ENCODE results near the gene TNS3.

TNS3 gene

DNA sequence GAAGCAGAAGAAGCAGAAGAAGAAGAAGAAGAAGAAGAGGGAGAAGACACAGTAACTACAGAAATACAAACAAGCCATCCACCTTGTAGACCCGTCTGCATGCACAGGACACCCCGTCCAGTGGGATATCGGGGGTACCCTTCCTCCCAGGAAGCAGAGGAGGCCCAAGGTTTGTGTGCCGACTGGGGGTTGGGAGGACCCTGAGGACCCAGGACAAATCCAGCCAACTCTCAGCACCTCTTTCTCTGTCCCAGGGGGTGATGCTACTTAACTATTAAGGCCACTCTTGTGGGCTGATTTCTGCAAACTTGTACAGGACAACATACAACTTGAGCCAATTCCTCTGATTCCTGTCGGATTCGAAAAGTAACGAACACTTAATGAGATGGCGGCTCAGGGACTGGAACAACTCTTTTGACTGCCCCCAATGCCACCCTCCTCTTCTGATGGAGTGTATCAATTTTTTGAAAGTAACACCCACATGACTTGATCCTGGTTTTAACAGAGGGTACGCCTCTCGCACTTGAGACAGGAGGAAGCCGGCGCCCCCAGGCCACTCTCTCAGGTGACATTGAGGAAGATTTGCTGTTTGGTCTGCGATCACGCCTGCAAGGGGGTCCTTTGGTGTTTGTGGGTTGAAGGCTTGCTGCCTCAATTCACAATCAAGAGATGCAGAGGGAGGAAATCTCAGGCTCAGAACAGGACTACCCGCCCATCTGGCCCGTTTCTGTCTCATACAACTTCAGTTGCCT lies 192.6 kb downstream of the TNS3 start:
- Histone ChIP-seq H3K4me1 (ENCODE audit: insufficient read depth, low read length) (no peaks in the 10 kb centered on the region), H3K9ac (ENCODE audit: low read depth, low read length) (no peak overlapping the region), H3K9me3 (ENCODE audit: control insufficient read depth, insufficient read depth, low read length) (no peaks in the 10 kb centered on the region), H3K36me3 (ENCODE audit: insufficient read depth, low read length) (no peaks in the 10 kb centered on the region)

DNA sequence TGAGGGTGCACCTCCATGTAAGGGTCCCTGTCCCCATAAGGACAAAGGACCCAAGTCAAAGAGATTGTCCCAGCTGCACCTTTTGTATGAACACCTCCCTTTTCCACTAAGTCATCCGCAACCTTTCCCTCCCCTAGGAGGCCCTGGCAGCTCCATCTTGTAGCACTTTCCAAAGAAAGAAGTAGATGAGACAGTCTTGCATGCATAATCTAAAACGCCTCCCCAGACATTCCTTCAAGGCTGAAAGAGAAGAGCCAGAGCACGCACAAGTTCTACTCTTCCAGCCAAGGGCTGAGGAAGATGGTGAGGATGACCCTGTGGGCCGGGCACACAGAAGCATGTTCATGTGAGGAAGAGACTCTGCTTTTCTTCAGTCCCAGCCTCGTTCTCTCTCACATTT lies 194.4 kb downstream of the TNS3 start:
- Histone ChIP-seq H3K9ac (ENCODE audit: low read depth, low read length) (no peak overlapping the region), H3K9me3 (ENCODE audit: control insufficient read depth, insufficient read depth, low read length) (no peaks in the 10 kb centered on the region), H3K4me1 (ENCODE audit: insufficient read depth, low read length) (no peaks in the 10 kb centered on the region), H3K36me3 (ENCODE audit: insufficient read depth, low read length) (no peaks in the 10 kb centered on the region)

GRCh38 chr7:47386273-47386835 lies 195.6 kb downstream of the TNS3 start:
- Histone ChIP-seq H3K36me3 (ENCODE audit: insufficient read depth, low read length) (0 out of 2 replicates have a peak, but pooled peaks cover 2% of the 10 kb centered on the region), H3K9me3 (ENCODE audit: control insufficient read depth, insufficient read depth, low read length) (no peaks in the 10 kb centered on the region), H3K4me1 (ENCODE audit: insufficient read depth, low read length) (0 out of 2 replicates have a peak, but pooled peaks cover 2% of the 10 kb centered on the region), H3K9ac (ENCODE audit: low read depth, low read length) (no peak overlapping the region)

- H3K9me3 ChIP-seq (ENCODE audit: control insufficient read depth, insufficient read depth, low read length): no peaks in the 10 kb centered on the region
- no peak overlapping the region for H3K9ac ChIP-seq (ENCODE audit: low read depth, low read length)
- H3K4me1 ChIP-seq (ENCODE audit: insufficient read depth, low read length): peaks cover 6% of the 10 kb centered on the region; the same call in 1 of the 2 replicates
- 0 out of 2 replicates have a peak, but pooled peaks cover 2% of the 10 kb centered on the region for H3K36me3 ChIP-seq (ENCODE audit: insufficient read depth, low read length)
Observed at GRCh38 chr7:47385536-47386125, 196.3 kb downstream of the TNS3 start.

GRCh38 chr7:47384755-47385535 lies 197.0 kb downstream of the TNS3 start:
- Histone ChIP-seq H3K36me3 (ENCODE audit: insufficient read depth, low read length) (0 out of 2 replicates have a peak, but pooled peaks cover 2% of the 10 kb centered on the region), H3K9me3 (ENCODE audit: control insufficient read depth, insufficient read depth, low read length) (no peaks in the 10 kb centered on the region), H3K4me1 (ENCODE audit: insufficient read depth, low read length) (peaks cover 13% of the 10 kb centered on the region), H3K9ac (ENCODE audit: low read depth, low read length) (no peak overlapping the region)

DNA sequence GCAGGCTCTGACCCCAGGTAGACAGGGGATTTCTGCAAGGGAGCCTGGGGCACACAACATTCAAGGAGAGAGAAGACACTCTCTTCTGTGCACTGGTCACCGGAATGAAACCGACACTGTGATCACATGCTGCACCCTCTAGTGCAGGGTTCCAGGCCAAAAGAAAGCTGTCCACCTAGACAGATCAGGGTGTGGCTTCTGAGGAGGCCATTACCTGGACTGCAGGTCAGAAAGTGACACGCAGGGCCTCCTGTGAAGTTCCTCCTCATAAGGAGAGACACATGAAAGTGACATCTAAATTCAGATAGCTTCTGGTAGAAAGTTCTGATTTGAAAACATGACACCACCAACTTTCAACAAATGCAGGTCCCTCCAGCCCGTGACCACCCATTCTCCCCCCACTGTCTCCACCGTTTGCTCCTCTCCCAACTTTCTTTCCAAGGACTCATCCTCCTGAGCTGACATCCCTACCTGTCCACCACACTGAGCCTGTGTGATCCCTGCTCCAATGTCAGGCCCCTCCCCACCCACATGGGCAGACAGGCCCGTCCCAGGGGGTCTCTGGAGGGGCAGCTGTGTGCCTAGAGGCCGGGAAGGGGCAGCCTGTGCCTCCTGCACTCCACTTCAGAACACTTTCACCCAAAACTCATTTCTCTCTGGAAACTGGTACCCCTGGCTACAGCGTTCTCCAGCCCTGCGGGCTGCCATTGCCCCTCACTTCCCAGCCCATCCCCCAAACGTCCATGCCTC lies 198.0 kb downstream of the TNS3 start:
- Histone ChIP-seq H3K9ac (ENCODE audit: low read depth, low read length) (no peak overlapping the region), H3K4me1 (ENCODE audit: insufficient read depth, low read length) (peaks cover 19% of the 10 kb centered on the region), H3K36me3 (ENCODE audit: insufficient read depth, low read length) (0 out of 2 replicates have a peak, but pooled peaks cover 2% of the 10 kb centered on the region), H3K9me3 (ENCODE audit: control insufficient read depth, insufficient read depth, low read length) (no peaks in the 10 kb centered on the region)

- no peaks in the 10 kb centered on the region for H3K9me3 ChIP-seq (ENCODE audit: control insufficient read depth, insufficient read depth, low read length)
- peaks cover 19% of the 10 kb centered on the region for H3K4me1 ChIP-seq (ENCODE audit: insufficient read depth, low read length)
- no peak overlapping the region for H3K9ac ChIP-seq (ENCODE audit: low read depth, low read length)
- 0 out of 2 replicates have a peak, but pooled peaks cover 2% of the 10 kb centered on the region for H3K36me3 ChIP-seq (ENCODE audit: insufficient read depth, low read length)
Observed at GRCh38 chr7:47383072-47383471, 198.8 kb downstream of the TNS3 start.

GRCh38 chr7:47382200-47382599 lies 199.7 kb downstream of the TNS3 start:
- H3K4me1 ChIP-seq (ENCODE audit: insufficient read depth, low read length): peaks cover 19% of the 10 kb centered on the region
- H3K9ac ChIP-seq (ENCODE audit: low read depth, low read length): no peak overlapping the region
- H3K9me3 ChIP-seq (ENCODE audit: control insufficient read depth, insufficient read depth, low read length): no peaks in the 10 kb centered on the region
- peaks cover 2% of the 10 kb centered on the region; the same call in 1 of the 2 replicates for H3K36me3 ChIP-seq (ENCODE audit: insufficient read depth, low read length)

DNA sequence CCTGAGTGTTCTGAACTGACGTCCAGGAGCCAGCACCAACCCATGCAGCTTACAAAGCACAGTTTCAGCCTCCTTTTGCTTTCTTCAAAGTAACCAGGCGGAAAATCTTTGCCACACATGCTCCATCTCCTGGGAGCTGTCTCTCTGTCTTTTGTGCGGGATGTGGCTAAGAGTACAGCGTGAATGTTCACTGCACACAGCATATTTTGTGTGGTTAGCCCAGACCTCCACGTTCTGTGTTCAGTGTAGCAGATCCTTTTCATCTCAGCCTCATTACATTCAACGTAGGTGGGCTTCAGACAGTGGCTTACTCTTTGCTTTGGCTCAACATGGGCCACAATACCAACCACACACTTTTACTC lies 200.8 kb downstream of the TNS3 start:
- peaks cover 19% of the 10 kb centered on the region for H3K4me1 ChIP-seq (ENCODE audit: insufficient read depth, low read length)
- peaks cover 2% of the 10 kb centered on the region; the same call in 1 of the 2 replicates for H3K36me3 ChIP-seq (ENCODE audit: insufficient read depth, low read length)
- no peaks in the 10 kb centered on the region for H3K9me3 ChIP-seq (ENCODE audit: control insufficient read depth, insufficient read depth, low read length)
- H3K9ac ChIP-seq (ENCODE audit: low read depth, low read length): no peak overlapping the region

GRCh38 chr7:47380325-47381133 lies 201.4 kb downstream of the TNS3 start:
- peaks cover 19% of the 10 kb centered on the region for H3K4me1 ChIP-seq (ENCODE audit: insufficient read depth, low read length)
- H3K9ac ChIP-seq (ENCODE audit: low read depth, low read length): no peak overlapping the region
- H3K36me3 ChIP-seq (ENCODE audit: insufficient read depth, low read length): peaks cover 2% of the 10 kb centered on the region; the same call in 1 of the 2 replicates
- no peaks in the 10 kb centered on the region for H3K9me3 ChIP-seq (ENCODE audit: control insufficient read depth, insufficient read depth, low read length)

GRCh38 chr7:47379629-47380324 lies 202.1 kb downstream of the TNS3 start:
- H3K36me3 ChIP-seq (ENCODE audit: insufficient read depth, low read length): peaks cover 2% of the 10 kb centered on the region; the same call in 1 of the 2 replicates
- H3K4me1 ChIP-seq (ENCODE audit: insufficient read depth, low read length): peaks cover 19% of the 10 kb centered on the region
- H3K9ac ChIP-seq (ENCODE audit: low read depth, low read length): no peak overlapping the region
- H3K9me3 ChIP-seq (ENCODE audit: control insufficient read depth, insufficient read depth, low read length): no peaks in the 10 kb centered on the region

DNA sequence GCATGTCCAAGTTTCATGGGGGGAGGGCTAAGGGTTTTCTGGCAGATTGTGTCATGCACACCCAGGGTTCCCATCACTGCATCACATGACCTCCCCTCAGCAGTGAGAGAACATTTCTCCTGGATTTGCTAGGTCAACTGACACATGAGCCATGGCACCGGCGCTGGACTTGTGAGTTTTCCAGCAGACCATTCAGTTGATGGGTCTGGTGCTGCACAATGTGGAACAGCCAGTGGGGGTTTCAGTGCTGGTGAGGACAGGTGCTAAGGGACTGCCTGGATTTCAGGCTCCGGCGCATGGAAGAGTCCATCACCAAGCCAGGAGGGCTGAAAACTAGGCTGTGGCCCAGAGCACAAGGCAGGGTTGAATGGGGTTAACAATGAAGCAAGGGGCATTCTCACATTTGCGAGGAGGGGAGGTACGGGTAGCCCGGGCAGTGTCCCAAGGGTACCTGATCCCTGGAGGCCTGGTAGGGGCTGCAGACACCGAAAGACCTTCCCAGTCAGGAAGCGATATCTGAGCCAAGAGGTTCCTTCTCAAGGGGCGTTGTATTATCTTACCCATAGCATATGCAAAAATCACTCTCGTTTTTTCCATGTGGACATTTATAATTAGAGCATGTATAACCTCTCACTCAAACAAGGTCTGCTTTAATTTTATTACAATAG lies 203.0 kb downstream of the TNS3 start:
- Histone ChIP-seq H3K9me3 (ENCODE audit: control insufficient read depth, insufficient read depth, low read length) (no peaks in the 10 kb centered on the region), H3K9ac (ENCODE audit: low read depth, low read length) (no peak overlapping the region), H3K36me3 (ENCODE audit: insufficient read depth, low read length) (peaks cover 2% of the 10 kb centered on the region; the same call in 1 of the 2 replicates), H3K4me1 (ENCODE audit: insufficient read depth, low read length) (peaks cover 19% of the 10 kb centered on the region)
